ENCODE measurements around the gene PCMT1. TPM values are rescaled to one million over a fixed set of nuclear protein-coding genes. Genes with fewer than 3 reads are reported as not detected.
A peak's percentile ranks its signal among the peaks of the same experiment; 100 is the strongest.

The PCMT1 gene
- total and polyA plus RNA-seq, 2 of the 13 experiments (the other 11 are each of a cell fraction or from before 2014, with no cell fraction given) = 112 to 169 TPM

- TF ChIP-seq ELK4 (CRISPR knock-in tag; IDR thresholded peaks at IDR 0.05; ENCODE audit: borderline replicate concordance) (no peak), ZNF740 (CRISPR knock-in tag; IDR thresholded peaks at IDR 0.05) (no peak; the same call in 1 of the 2 replicates), SP1 (IDR thresholded peaks at IDR 0.05) (no peak), SP1 (CRISPR knock-in tag; IDR thresholded peaks at IDR 0.05) (peak; percentile 69), MAFK (conservative IDR thresholded peaks at IDR 0.05 in 1 of 2, IDR thresholded peaks at IDR 0.05 in 1 of 2; ENCODE audit: low read length in 2 of 2) (peak; percentile 82 to 85), ZNF331 (CRISPR knock-in tag; IDR thresholded peaks at IDR 0.05) (peak; percentile 87), ZNF570 (CRISPR knock-in tag; IDR thresholded peaks at IDR 0.05; ENCODE audit: borderline replicate concordance) (no peak), ZNF891 (CRISPR knock-in tag; IDR thresholded peaks at IDR 0.05) (peak; percentile 95), NFE2L2 (IDR thresholded peaks at IDR 0.05; ENCODE audit: low read length) (no peak), ATF7 (IDR thresholded peaks at IDR 0.05) (no peak), ATF7 (CRISPR knock-in tag; IDR thresholded peaks at IDR 0.05) (no peak; the same call in 1 of the 2 replicates), ASH2L (IDR thresholded peaks at IDR 0.05; ENCODE audit: insufficient read length, low read depth, low read length) (peak; percentile 97), ZNF749 (CRISPR knock-in tag; IDR thresholded peaks at IDR 0.05; ENCODE audit: borderline replicate concordance) (peak; percentile 89), SMAD1 (CRISPR knock-in tag; IDR thresholded peaks at IDR 0.05; ENCODE audit: borderline replicate concordance, low read depth) (no peak; the same call in 1 of the 2 replicates), EEA1 (CRISPR knock-in tag; IDR thresholded peaks at IDR 0.05; ENCODE audit: borderline replicate concordance) (0 out of 2 replicates have a peak, but pooled peaks have one; percentile 78), KLF15 (CRISPR knock-in tag; IDR thresholded peaks at IDR 0.05; ENCODE audit: borderline replicate concordance) (0 out of 2 replicates have a peak, but pooled peaks have one; percentile 84), ZNF30 (CRISPR knock-in tag; IDR thresholded peaks at IDR 0.05) (no peak), YEATS2 (CRISPR knock-in tag; IDR thresholded peaks at IDR 0.05; ENCODE audit: borderline replicate concordance) (peak; percentile 98), DNMT3B (CRISPR knock-in tag; conservative IDR thresholded peaks at IDR 0.05) (no peak; the same call in 1 of the 2 replicates), DBP (CRISPR knock-in tag; IDR thresholded peaks at IDR 0.05; ENCODE audit: not compliant biosample characterization) (no peak), ZNF605 (CRISPR knock-in tag; IDR thresholded peaks at IDR 0.05) (no peak; the same call in none of the 2 replicates), KLF13 (CRISPR knock-in tag; IDR thresholded peaks at IDR 0.05) (no peak), HOXA3 (CRISPR knock-in tag; IDR thresholded peaks at IDR 0.05) (peak; percentile 95)
- TF ChIP-seq, protein P1, sequence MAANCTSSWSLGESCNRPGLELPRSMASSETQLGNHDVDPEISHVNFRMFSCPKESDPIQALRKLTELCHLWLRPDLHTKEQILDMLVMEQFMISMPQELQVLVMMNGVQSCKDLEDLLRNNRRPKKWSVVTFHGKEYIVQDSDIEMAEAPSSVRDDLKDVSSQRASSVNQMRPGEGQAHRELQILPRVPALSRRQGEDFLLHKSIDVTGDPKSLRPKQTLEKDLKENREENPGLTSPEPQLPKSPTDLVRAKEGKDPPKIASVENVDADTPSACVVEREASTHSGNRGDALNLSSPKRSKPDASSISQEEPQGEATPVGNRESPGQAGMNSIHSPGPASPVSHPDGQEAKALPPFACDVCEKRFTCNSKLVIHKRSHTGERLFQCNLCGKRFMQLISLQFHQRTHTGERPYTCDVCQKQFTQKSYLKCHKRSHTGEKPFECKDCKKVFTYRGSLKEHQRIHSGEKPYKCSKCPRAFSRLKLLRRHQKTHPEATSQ (CRISPR knock-in tag; IDR thresholded peaks at IDR 0.05; ENCODE audit: borderline replicate concordance) = peak; percentile 84; the same call in 1 of the 2 replicates
- TF ChIP-seq, protein P2, sequence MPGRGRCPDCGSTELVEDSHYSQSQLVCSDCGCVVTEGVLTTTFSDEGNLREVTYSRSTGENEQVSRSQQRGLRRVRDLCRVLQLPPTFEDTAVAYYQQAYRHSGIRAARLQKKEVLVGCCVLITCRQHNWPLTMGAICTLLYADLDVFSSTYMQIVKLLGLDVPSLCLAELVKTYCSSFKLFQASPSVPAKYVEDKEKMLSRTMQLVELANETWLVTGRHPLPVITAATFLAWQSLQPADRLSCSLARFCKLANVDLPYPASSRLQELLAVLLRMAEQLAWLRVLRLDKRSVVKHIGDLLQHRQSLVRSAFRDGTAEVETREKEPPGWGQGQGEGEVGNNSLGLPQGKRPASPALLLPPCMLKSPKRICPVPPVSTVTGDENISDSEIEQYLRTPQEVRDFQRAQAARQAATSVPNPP (CRISPR knock-in tag; IDR thresholded peaks at IDR 0.05) = 0 out of 2 replicates have a peak, but pooled peaks have one; percentile 27
These were observed 3.2 kb upstream of the PCMT1 start, which contains the start of gene NUP43 (continued) for GRCh38 chr6:149746147-149746946.
